VCaP (cell line): ENCODE results near the gene FRMD4B.
A peak's percentile ranks its signal among the peaks of the same experiment; 100 is the strongest.

Experiments
- H3K27ac ChIP-seq: fragments of 450-650 bp; 2 replicates; pipeline ENCODE4 v1.5.1; 2017
- TF ChIP-seq, protein P1 (sequence below): fragments of 450-650 bp; conservative IDR thresholded peaks from 2 replicates; pipeline ENCODE4 v1.5.1; 2017; ENCODE audit warnings: mild to moderate bottlenecking, moderate library complexity

FRMD4B gene

GRCh38 chr3:69425249-69425648 lies 39.4 kb upstream of the FRMD4B start:
- TF ChIP-seq, protein P1, sequence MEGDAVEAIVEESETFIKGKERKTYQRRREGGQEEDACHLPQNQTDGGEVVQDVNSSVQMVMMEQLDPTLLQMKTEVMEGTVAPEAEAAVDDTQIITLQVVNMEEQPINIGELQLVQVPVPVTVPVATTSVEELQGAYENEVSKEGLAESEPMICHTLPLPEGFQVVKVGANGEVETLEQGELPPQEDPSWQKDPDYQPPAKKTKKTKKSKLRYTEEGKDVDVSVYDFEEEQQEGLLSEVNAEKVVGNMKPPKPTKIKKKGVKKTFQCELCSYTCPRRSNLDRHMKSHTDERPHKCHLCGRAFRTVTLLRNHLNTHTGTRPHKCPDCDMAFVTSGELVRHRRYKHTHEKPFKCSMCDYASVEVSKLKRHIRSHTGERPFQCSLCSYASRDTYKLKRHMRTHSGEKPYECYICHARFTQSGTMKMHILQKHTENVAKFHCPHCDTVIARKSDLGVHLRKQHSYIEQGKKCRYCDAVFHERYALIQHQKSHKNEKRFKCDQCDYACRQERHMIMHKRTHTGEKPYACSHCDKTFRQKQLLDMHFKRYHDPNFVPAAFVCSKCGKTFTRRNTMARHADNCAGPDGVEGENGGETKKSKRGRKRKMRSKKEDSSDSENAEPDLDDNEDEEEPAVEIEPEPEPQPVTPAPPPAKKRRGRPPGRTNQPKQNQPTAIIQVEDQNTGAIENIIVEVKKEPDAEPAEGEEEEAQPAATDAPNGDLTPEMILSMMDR: peak; percentile 76
- H3K27ac ChIP-seq: no peak overlapping the region

- TF ChIP-seq, protein P1: no peak
These were observed 37.7 kb upstream of the FRMD4B start for GRCh38 chr3:69423463-69424155.

GRCh38 chr3:69422751-69423150 lies 36.9 kb upstream of the FRMD4B start:
- no peak overlapping the region for H3K27ac ChIP-seq
- TF ChIP-seq, protein P1: no peak

More at GRCh38 chr3:69423463-69424155, 37.7 kb upstream of the FRMD4B start:
- no peak overlapping the region for H3K27ac ChIP-seq

DNA sequence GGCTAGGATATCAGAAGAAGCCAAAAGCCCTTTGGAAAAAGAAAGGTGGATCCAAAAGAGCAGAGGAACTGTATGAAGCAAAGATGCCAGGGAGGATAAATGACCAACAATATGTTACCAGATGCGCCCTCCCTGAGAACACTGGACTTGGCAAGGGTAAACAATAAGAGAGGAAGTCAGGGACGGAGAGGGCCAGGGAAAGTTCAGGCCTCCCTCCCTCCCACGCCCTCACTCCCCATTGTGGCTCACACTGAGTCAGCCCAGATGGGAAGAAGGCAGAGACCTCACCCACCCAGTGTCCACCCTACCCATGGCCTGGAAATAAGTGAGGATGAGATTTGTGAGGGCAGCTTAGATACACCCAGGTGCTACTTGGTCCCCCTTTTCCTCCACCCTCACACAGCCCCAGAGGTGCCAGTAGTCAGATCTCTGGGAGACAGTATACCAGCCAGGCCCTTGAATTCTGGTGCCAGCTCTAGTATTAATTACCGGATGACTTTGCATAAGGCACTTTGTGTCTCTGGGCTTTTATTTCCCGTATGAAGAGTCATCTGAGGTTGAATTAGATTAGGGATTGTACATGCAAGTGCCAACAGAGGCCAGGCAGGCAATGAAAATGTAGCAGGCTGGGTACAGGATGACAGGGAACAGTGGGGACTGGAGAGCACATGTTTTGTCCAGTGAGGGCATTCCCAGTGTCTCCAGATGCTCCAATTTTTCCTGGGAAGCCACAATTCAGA lies 35.1 kb upstream of the FRMD4B start:
- H3K27ac ChIP-seq: no peak overlapping the region
- TF ChIP-seq, protein P1: no peak

GRCh38 chr3:69419276-69419675 lies 33.4 kb upstream of the FRMD4B start:
- H3K27ac ChIP-seq: no peak overlapping the region
- TF ChIP-seq, protein P1: no peak

DNA sequence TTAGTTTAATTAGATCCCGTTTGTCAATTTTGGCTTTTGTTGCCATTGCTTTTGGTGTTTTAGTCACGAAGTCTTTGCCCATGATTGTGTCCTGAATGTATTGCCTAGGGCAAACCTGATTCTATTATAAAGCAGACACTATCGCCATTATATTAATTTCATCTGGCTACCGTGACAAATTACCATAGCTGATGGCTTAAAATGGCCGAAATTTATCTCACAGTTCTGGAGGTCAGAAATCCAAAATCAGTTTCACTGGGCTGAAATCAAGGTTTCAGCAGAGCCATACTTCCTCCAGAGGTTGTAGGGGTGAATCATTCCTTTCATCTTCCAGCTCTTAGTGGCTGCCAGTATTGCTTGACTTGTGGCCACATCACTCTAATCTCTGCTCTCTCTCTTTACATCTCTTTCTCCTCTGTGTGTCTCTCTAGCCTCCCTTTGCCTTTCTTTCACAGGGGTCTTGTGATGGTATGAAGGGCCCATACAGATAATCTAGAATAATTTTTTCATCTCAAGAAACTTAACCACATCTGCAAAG lies 31.7 kb upstream of the FRMD4B start:
- H3K27ac ChIP-seq: no peak overlapping the region
- TF ChIP-seq, protein P1: no peak

DNA sequence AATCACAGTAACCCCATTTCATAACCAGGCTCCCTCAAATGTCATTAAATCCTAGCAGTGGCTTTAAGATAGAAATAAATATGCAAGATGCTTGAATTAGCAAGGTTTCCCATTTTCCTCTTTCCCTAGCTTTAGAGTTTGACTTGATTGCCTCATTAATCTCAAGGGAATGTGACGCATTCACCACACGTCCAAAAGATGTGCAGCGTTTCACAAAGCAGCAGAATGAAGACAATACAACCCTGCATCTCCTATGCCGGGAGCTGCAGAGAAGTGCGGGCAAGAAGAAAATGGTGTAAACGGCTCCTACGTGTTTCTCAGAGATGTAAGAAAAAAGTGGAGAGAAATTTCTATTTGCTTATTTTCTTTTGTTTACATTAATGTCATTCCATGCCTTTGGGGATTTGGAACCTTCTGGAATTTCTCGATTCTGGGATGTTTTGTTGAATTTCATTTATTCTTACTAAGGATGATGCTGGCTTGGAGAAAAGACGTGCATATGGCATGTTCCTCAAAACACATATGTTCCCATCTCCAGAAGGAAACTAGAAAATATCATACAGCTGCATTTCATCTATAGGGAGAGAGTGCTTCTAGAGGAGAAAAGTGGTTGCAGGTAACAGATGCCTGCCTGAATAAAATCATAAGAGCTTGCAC lies 27.8 kb upstream of the FRMD4B start:
- H3K27ac ChIP-seq: no peak overlapping the region
- TF ChIP-seq, protein P1: no peak
